Stomach (tissue), 4 donors: ENCODE data around the gene ITGA1.

ENCODE experiments used
- POLR2A ChIP-seq, 4 donors: fragments of 450-650 bp; IDR thresholded peaks; one replicate each; pipeline ENCODE4 v1.6.1; 2016; ENCODE audit warnings: antibody characterized with exemption in 4 of 4, control low read depth in 2 of 4, mild to moderate bottlenecking in 1 of 4, moderate library complexity in 1 of 4
- POLR2AphosphoS5 ChIP-seq, 3 donors: sonication (generic); formaldehyde crosslinking; IDR thresholded peaks; one replicate each; pipeline ENCODE4 v1.6.1; 2016; ENCODE audit warnings: antibody characterized with exemption in 3 of 3
- TF ChIP-seq, protein P1 (sequence below), 7 experiments: fragments of 450-650 bp in 4 of 7; fragments of 200-600 bp in 3 of 7; sonication (generic) in 3 of 7; IDR thresholded peaks; one replicate each; pipeline ENCODE4 v1.5.1; 2016 to 2019; ENCODE audit warnings: antibody characterized with exemption in 7 of 7, control low read depth in 2 of 7, mild to moderate bottlenecking in 1 of 7

- TF ChIP-seq, protein P1, sequence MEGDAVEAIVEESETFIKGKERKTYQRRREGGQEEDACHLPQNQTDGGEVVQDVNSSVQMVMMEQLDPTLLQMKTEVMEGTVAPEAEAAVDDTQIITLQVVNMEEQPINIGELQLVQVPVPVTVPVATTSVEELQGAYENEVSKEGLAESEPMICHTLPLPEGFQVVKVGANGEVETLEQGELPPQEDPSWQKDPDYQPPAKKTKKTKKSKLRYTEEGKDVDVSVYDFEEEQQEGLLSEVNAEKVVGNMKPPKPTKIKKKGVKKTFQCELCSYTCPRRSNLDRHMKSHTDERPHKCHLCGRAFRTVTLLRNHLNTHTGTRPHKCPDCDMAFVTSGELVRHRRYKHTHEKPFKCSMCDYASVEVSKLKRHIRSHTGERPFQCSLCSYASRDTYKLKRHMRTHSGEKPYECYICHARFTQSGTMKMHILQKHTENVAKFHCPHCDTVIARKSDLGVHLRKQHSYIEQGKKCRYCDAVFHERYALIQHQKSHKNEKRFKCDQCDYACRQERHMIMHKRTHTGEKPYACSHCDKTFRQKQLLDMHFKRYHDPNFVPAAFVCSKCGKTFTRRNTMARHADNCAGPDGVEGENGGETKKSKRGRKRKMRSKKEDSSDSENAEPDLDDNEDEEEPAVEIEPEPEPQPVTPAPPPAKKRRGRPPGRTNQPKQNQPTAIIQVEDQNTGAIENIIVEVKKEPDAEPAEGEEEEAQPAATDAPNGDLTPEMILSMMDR (IDR thresholded peaks at IDR 0.05), result no peak
- TF ChIP-seq POLR2A (IDR thresholded peaks at IDR 0.05) (no peak), POLR2AphosphoS5 (IDR thresholded peaks at IDR 0.05) (no peak)
These were observed 109.5 kb downstream of the ITGA1 start for GRCh38 chr5:52897238-52897614.
